Right kidney (tissue), 9 donors: ENCODE results near the gene ZNF722.
"Not testable (repeated sequence)": the region's sequence is repeated elsewhere in the genome, so short reads cannot be mapped to it uniquely, and the experiment has no call there.

Experiments used
- DNase-seq: peaks from one replicate; pipeline ENCODE4 v3.0.0-alpha.2; 2016
- long read RNA-seq, 8 donors: transcript quantifications; one replicate each; lab custom pipeline, GENCODE V29; 2026

ZNF722 gene
- long read RNA-seq, donor 1, result 0 reads
- long read RNA-seq, donor 2, result 0 reads
- long read RNA-seq, donor 3, result 0 reads
- long read RNA-seq, donor 4, result 0 reads
- long read RNA-seq, donor 5, result 0 reads
- long read RNA-seq, donor 6, result 0 reads
- long read RNA-seq, donor 7, result 0 reads
- long read RNA-seq, donor 8, result 0 reads

- DNase-seq, result no peak
Measured at GRCh38 chr7:63998549-63998948, at the start of gene ZNF722. ZNF722 (plus strand) TSS chr7:63998849; CDS start chr7:63998962, 113 bp downstream.

GRCh38 chr7:63953181-63953580, 45.5 kb upstream of the ZNF722 start:
- DNase-seq, result no peak

GRCh38 chr7:63968629-63969028, 30.0 kb upstream of the ZNF722 start:
- no peak for DNase-seq

- DNase-seq, result not testable (repeated sequence)
Measured at GRCh38 chr7:64015496-64015895, 16.8 kb downstream of the ZNF722 start.

- no peak for DNase-seq
Measured at GRCh38 chr7:64035388-64035787, 36.7 kb downstream of the ZNF722 start.

GRCh38 chr7:64037095-64037494, 38.4 kb downstream of the ZNF722 start:
- no peak for DNase-seq

GRCh38 chr7:64045301-64046040, 46.8 kb downstream of the ZNF722 start, which contains the start of gene ZNF727:
ZNF727 (plus strand) TSS chr7:64045434; CDS start chr7:64045622, 188 bp downstream.
- no peak for DNase-seq

GRCh38 chr7:64046041-64046389, 47.4 kb downstream of the ZNF722 start:
- DNase-seq, result no peak
